Activated CD8-positive, alpha-beta memory T cell treated with anti-CD3 and anti-CD28 coated beads, Interleukin-2, amount 50 U/mL, for 48 hours (primary cell): ENCODE measurements around the gene RBM17.
"Not testable (repeated sequence)": the region's sequence is repeated elsewhere in the genome, so short reads cannot be mapped to it uniquely, and the experiment has no call there.

Source experiments
- DNase-seq: peaks from one replicate; pipeline ENCODE4 v3.0.0-alpha.2; 2020

RBM17 gene

GRCh38 chr10:6088721-6089333, at the start of gene RBM17:
Gene RBM17 (plus strand): TSS chr10:6089034. CDS start chr10:6097066, 8,032 bp downstream.
- peak; percentile 100 for DNase-seq

- no peak for DNase-seq
Measured at GRCh38 chr10:6039711-6040110, 49.1 kb upstream of the RBM17 start.

GRCh38 chr10:6040205-6040604, 48.6 kb upstream of the RBM17 start:
- no peak for DNase-seq

GRCh38 chr10:6043377-6043776, 45.5 kb upstream of the RBM17 start:
- not testable (repeated sequence) for DNase-seq

GRCh38 chr10:6044060-6044459, 44.8 kb upstream of the RBM17 start:
- peak; percentile 52 for DNase-seq

- DNase-seq: peak; percentile 59
Measured at GRCh38 chr10:6044751-6045313, 44.0 kb upstream of the RBM17 start.

- DNase-seq: peak; percentile 66
Measured at GRCh38 chr10:6045314-6045848, 43.5 kb upstream of the RBM17 start.

- DNase-seq: peak; percentile 65
Measured at GRCh38 chr10:6045878-6046772, 42.7 kb upstream of the RBM17 start.

GRCh38 chr10:6046773-6047611, 41.8 kb upstream of the RBM17 start:
- peak; percentile 64 for DNase-seq

- peak; percentile 70 for DNase-seq
Measured at GRCh38 chr10:6047847-6048246, 41.0 kb upstream of the RBM17 start.

- peak; percentile 67 for DNase-seq
Measured at GRCh38 chr10:6048281-6049030, 40.4 kb upstream of the RBM17 start.

GRCh38 chr10:6049031-6049400, 39.8 kb upstream of the RBM17 start:
- peak; percentile 53 for DNase-seq

GRCh38 chr10:6050801-6051445, 37.9 kb upstream of the RBM17 start:
- DNase-seq: peak; percentile 94

GRCh38 chr10:6052247-6053221, 36.3 kb upstream of the RBM17 start:
- peak; percentile 88 for DNase-seq

GRCh38 chr10:6053303-6053702, 35.5 kb upstream of the RBM17 start:
- no peak for DNase-seq

GRCh38 chr10:6053816-6054631, 34.8 kb upstream of the RBM17 start:
- DNase-seq: peak; percentile 84

GRCh38 chr10:6054884-6055283, 34.0 kb upstream of the RBM17 start:
- DNase-seq: peak; percentile 68

- peak; percentile 42 for DNase-seq
Measured at GRCh38 chr10:6055929-6056328, 32.9 kb upstream of the RBM17 start.
